Posterior vena cava (tissue), 2 donors: Measurements from ENCODE around the gene TAF12. TPM values are rescaled to one million over a fixed set of nuclear protein-coding genes. Genes with fewer than 3 reads are reported as not detected.
"Not testable (repeated sequence)": the region's sequence is repeated elsewhere in the genome, so short reads cannot be mapped to it uniquely, and the experiment has no call there.

Experiments used
- DNase-seq: peaks from one replicate; pipeline ENCODE4 v3.0.0-alpha.2; 2020; ENCODE audit warnings: low spot score
- intact Hi-C, 2 donors: fragments of 100-400 bp; cut with DNase I; formaldehyde crosslinking; loops; one replicate each; pipeline versions ENCODE4 v1.14.1 to v1.14.2; 2022 to 2023
- total RNA-seq, 2 donors: library from RNA; stranded (reverse); fragmentation: NEBNext Ultra II Directional; extraction: Animal tissue kit (Norgen Biotek cat#: 25700); gene quantifications; one replicate each; pipeline ENCODE4 v1.2.1, GENCODE V29; 2021
- donor health status: DM: yes; HTN: yes; CAD: no.
- donor health status: DM: yes; HTN: yes; CAD: no.

TAF12 gene
- total RNA-seq, 2 donors from 2014 or later = 14.9 to 16.5 TPM

DNA sequence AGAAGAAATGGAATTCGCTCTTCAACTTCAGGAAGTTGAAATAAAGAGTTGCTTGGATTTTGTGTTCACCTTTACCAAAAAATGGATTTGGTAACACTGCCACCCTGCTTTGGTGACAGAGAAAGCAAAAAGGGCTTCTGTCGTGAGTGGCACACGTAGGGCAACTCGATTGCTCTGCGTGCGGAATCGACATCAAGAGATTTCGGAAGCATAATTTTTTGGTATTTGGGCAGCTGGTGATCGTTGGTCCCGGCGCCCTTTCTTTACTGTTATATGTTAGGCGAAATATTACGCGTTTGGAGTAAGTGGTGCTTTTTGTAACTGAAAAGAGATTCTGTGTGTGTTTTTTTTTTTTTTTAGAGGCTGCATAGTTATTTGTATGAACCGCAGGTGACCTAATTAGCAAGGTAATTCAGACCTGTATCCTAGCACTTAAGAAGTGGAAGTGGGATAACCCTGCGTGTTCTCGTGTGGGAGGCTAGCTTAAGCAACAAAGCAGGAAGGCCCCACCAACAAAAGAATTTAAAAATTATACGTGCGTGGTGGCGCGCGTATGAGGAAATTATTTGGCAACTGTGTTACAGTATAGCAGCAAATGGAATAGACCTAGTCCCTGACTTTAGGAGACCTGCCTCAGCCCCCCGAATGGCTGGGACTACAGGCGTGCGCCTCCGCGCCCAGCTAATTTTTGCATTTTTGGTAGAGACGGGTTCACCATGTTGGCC is 5.8 kb upstream of the TAF12 start, which contains the start of gene RNU11:
TSS of gene RNU11 (plus strand) at position 127 of the 725 bp plus-strand sequence.
- intact Hi-C loops = no loop called here
- peak; percentile 93 for DNase-seq

DNA sequence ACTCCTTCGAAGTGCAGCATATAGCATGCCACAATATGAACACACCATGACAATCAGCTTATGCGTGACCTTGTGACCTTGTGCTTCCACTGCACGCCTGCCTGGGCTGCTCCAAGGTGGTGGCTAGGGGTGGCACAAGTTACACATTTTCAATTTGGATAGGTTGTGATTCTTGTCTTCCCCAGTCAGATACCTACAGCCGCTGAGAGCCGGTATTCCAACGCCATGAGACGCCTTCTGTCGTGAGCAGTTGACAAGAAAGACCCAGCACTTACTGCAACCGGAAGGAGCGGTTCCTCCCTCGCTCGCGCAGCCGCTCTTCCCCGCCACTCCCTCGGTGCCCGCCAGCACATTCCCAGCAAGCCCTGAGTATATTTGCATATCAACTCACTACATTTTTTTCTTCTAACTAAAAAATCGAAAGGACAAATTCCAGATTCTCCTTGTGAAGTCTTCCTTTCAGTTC is 5.2 kb upstream of the TAF12 start:
- intact Hi-C loops = no loop called here

DNA sequence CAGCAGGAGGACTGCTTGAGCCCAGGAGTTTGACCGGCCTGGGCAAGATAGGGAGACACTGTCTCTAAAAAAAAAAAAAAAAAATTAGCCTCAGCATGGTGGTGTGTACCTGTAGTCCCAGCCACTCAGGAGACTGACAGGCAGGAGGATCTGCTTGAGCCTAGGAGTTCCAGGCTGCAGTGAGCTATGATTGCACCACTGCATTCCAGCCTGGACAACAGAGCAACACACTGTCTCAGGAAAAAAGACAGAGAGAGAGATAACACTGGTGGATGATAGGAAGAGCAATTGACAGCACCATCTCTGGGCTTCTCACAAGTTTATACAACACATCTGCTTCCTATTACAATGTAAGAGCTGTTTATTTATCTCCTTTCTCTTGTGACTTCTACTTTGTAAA is 3.2 kb upstream of the TAF12 start:
- intact Hi-C loops = no loop called here
- no peak for DNase-seq

More for the DNA sequence above, 5.2 kb upstream of the TAF12 start:
- peak; percentile 98 for DNase-seq

DNA sequence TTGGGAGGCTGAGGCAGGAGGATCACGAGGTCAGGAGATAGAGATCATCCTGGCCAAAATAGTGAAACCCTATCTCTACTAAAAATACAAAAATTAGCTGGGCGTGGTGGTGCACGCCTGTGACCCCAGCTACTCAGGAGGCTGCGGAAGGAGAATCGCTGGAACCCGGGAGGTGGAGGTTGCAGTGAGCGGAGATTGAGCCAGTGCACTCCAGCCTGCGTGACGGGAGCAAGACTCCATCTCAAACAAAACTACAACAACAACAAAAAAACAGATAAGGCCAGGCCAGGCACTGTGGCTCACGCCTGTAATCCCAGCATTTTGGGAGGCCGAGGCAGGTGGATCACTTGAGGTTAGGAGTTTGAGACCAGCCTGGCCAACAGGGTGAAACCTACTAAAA is 2.5 kb upstream of the TAF12 start:
- intact Hi-C loops, DNase-seq: not testable (repeated sequence)

DNA sequence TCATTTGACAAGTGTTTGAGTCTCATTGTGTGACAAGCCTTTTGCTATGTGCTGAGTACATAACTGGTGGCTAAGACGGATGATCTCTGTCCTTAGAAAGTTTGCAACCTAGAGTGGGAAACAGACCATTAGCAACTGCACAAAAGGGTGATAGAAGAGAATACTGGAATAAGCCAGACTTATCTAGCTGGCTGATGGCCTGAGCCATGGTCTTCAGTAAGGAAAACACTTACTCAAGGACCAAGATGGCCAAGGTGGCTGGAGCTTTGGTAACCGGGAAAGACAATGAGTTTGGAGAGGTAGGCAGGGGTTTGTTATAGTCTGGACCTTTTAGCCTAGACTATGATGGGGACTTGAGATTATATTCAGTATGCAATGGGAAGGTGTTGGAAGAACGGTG is 1.6 kb upstream of the TAF12 start:
- no peak for DNase-seq
- intact Hi-C loops = no loop called here

DNA sequence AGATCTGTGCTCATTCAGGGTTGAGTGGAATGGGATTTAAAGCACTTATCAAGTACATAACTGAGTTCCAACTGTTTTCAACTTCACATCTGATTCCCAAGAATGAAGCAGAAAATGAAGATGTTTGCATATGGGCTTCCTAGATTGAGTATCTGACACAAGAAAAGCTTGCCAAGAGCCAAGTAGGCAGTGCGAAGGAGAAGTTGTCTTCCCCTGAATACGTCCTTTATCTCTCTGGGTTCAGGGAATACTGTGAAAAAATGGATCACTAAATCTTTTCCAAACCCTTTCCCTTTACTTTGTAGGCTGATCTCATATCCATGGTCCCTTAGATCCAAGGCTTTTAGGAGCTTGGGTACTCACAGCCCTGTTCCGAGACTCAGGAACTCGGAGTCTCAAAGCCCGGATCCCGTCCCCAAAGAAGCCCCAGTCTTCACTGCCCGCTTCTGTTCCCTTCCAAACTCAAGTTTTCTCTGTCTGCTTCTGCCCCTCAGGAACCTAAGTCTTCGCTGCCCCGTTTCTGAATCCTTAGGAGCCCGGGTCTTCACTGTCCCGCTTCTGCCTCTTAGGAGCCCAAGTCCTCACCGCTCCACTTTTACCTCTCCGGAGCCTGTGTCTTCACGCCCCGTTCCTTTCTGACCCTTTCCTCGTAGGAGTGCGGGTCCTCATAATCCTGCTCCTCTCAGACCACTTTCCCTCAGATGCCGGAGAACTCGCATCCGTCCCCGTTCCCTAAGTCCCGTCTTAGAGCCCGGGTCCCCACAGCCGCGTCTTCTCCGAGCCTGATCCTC is 616 bp downstream of the TAF12 start:
- intact Hi-C loops = no loop called here

DNA sequence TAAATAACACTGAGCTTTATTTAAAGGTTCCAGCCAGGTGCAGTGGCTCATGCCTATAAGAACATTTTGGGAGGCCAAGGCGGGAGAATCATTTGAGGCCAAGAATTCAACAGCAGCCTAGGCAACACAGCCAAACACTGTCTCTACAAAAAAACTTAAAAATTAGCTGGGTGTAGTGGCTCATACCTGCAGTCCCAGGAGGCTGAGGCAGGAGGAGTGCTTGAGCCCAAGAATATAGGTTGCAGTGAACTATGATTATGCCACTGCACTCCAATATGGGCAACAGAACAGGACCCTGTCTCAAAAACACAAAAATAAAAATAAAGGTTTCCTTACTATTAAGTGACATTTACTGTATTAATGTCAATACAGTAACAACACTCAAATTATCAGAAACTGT is 2.1 kb downstream of the TAF12 start:
- no peak for DNase-seq
- intact Hi-C loops = no loop called here

More for the DNA sequence above, 616 bp downstream of the TAF12 start:
- no peak for DNase-seq

DNA sequence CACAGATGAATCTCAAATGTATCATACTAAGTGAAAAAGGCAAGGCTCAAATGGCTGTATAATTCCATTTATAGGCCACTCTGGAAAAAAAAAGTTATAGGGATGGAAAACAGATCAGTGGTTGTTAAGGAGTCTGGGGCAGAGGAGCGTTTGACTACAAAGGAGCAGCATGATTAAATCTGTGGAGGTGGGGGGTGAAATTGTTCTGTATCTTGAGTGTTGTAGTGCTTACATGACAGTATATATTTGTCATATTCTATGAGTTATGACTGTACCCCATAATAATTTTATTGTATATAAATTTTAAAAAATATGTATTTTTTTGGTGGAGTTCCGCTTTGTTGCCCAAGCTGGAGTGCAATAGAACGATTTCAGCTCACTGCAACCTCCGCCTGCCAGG is 10.3 kb downstream of the TAF12 start:
- no peak for DNase-seq
- intact Hi-C loops = no loop called here

DNA sequence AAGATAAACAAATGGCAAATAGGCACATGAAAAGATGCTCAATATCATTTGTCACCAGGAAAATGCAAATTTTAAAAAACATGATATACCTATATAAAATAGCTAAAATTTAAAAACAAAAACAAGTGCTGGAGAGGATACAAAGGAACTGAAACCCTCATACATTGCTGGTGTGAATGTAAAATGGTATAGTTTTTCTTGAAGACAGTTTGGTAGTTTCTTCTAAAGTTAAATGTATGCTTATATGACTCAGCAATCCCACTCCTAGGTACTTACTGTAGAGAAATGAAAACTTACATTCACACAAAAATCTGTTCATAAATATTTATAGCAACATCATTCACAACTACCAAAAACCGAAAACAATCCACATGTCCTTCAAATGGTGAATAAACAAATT is 11.2 kb downstream of the TAF12 start:
- intact Hi-C loops = no loop called here
- no peak for DNase-seq

DNA sequence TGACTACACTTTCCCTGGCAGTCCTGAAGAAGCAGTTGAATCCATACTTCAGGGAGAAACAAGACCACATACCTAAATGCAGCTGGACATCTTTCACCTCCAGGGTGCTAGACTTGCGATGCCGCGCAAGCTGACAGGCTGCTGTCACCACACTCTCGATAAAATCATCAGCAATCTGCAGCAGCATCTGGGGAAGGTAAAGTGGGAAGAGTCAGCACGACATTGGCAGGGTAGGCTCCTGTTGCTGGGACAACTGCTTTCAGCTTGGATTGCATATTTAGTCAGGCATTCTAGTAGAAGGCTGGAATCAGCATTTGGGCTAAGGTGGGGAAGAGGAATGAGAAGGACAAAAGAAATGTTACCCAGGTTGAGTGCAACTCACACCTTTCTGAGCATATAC is 29.7 kb downstream of the TAF12 start:
- intact Hi-C loops = no loop called here
- no peak for DNase-seq

DNA sequence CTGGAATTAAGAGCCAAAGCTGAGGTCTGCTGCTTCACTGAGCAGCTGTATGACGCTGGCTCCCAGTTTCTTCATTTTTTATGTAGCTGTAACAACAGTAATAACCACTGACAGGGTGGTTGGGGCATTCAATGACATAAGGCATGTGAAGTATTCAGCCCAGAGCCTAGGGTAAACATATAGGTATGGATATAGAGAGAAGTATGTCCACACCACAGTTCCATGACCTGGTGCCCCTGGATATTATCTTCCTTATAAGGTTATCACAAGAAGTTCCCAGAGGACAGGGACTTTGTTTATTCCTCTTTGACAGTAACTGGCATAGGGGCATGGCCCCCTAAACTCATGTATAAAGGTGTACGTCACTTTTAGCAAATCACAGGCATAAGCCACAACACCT is 36.1 kb downstream of the TAF12 start:
- DNase-seq = no peak
- intact Hi-C loops = loop anchor here in 1 of 2 donors (5.0 kb wide), 1 partner anchor 74 kb away; no protein-coding TSS in a partner anchor

DNA sequence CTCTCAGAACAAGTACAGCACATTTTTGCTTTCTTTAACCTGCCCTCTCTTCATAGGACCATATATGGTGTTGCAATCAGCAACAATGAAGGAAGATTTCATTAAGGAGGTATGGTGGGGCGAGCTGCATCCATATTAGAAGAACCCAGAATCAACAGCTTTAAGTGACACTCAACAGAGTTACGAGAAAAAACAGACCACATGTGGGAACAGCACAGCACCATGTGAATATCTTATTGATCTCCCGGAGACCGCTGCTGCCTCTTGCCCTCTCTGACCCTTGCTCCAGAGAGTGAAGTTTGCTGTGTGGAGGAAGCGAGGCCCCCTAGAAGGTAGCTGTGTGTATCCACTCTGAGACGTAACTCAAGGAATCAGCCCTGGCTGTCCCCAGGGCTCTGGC is 37.9 kb downstream of the TAF12 start:
- intact Hi-C loops = loop anchor here (5.0 kb wide), 2 partner anchors 73 to 88 kb away; no protein-coding TSS in a partner anchor
- DNase-seq = no peak

DNA sequence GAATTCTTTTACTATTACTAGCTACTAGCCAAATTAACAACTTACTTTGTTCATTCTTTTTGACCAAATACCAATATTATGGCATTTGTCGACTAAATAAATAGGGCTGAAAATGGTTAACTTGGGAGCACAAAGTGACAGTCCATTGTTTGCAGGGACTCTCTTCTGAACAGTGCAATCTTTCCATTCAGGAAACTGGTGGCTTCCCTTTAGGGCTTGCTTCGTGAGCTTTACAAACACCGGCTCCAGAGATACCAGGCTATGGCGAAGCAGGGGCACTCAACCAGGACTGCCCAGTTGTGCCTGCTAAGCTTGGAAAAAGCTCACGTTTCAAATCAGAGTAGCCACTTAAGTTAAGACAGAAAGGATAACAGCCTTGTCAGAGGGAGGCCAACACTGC is 38.5 kb downstream of the TAF12 start:
- DNase-seq = no peak
- intact Hi-C loops = loop anchor here (5.0 kb wide), 1 partner anchor 87 kb away; no protein-coding TSS in a partner anchor

DNA sequence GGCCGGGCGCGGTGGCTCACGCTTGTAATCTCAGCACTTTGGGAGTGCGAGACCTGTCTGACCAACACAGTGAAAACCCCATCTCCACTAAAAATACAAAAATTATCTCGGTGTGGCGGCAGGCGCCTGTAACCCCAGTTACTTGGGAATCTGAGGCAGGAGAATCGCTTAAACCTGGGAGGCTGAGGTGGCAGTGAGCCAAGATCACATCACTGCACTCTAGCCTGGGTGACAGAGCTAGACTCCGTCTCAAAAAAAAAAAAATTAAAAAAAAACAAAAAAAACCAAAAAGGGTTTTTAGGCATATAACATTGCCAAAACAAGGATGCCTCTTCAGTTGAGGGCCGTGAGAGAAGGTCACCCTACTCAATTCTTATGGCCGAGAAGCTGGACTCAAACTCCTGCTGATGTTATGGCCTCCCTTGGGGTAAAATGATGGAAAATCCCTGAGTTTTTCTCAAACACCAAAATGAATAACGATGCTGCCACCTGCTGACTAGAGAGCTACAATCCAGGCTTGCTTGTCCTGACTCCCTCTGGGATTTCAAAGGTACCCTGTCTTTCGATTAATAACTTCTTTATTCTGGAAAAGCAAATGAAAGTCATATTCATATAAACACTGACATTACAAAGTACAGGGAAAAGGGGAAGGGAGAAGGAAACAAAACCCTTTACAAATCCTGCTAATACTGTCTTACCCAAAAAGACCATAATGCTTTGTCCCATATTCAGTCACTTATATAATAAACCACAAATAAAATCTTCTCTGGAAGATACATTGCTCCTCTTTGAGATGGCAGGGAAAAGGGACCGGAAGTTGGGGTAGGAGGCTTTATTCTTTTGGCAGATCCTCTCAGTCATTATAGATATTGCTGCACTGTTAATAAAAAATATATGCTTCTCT is 40.1 kb downstream of the TAF12 start:
- intact Hi-C loops = loop anchor here (5.0 kb wide), 1 partner anchor 85 kb away; no protein-coding TSS in a partner anchor
- no peak for DNase-seq

DNA sequence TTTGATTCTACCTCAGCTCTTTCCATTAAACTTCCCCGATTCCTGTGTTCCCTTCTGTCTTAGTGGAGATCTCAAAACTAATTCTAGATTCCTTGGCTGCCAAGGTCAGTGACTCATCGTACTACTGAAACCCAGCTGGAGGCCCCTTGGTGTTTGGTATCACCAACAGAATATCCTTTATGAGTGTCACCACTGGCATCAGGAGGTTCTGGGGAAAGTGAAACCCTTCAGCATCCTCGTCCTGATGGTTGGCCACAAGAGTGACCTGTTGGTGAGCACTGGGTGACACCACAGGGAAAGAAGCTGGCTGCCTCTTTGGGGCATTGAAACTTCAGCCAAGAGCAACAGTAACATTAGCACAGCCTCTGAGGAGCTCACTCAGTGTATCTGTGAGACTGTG is 41.2 kb downstream of the TAF12 start:
- intact Hi-C loops = loop anchor here (5.0 kb wide), 1 partner anchor 84 kb away; no protein-coding TSS in a partner anchor
- DNase-seq = no peak

DNA sequence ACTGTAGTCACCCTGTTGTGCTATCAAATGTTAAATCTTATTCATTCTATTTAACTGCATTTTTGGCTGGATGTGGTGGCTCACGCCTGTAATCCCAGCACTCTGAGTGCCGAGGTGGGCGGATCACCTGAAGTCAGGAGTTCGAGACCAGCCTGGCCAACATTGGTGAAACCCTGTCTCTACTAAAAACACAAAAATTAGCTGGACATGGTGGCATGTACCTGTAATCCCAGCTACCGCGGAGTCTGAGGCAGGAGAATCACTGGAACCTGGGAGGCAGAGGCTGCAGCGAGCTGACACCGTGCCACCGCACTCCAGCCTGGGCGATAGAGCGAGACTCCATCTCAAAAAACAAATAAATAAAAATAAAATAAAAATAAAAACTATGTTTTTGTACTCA is 46.6 kb downstream of the TAF12 start:
- DNase-seq = not testable (repeated sequence)

DNA sequence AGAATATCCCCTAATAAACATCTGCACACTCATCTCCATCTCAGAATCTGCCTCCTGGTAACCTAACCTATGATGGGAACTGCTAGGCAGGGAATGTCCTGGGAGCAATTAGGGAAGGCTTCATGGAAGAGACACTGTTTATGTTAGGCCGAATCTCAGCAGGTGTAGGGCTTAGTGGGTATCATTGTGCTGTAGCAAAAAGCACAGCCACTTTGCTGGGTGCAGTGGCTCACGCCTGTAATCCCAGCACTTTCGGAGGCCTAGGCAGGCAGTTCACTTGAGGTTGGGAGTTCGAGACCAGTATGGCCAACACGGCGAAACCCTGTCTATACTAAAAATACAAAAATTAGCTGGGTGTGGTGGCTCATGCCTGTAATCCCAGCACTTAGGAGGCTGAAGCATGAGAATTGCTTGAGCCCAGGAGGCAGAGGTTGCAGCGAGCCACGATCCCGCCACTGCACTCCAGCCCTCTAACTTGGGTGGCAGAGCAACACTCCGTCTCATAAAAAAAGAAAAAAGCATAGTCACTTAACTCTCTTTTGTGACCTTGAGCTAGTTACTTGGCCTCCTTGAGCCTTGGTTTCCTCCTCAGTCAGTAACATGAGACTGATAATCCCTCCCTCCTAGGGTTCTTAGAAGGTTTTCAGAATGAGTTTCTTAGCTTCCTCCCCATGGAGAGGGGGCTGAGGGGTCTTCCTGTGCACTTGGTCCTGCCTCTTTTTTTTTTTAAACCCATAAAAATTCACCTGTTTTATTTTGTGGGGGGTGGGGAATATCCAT is 47.3 kb downstream of the TAF12 start:
- no peak for DNase-seq
- intact Hi-C loops = no loop called here

More for the DNA sequence above, 46.6 kb downstream of the TAF12 start:
- intact Hi-C loops = not testable (repeated sequence)

DNA sequence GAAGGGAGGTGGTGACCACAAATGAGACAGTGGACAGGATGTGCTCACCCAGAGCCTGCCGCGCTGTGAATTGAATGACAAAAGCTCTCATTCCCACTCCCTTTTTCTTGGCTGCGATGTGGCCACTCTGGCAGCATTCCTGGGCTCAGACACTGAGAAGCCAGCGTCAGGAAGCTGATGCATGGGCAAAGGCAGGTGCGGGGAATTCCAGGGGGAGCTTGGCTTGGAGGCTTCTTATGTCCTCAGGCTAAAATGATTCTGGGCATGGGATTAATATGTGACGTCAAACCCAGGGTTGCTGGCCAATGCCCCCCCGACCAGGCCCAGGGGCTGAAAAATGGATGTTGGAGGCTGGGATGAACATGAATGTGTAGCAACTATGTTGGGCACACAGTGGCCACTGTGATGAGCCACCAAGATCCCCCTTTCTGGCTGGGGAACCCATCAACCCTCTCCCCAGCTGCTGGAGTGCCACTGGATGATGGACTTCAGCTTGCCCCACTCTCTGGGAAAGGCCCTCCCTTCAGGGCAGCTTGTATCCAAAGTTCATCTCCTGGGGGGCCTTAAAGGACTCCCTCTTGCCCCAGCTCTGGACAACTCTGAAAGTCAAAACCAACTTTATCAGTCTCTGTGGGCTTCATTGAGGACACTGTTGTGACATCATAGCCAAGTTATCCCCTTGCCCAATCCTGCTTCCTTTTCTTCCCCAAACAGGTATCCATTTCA is 48.0 kb downstream of the TAF12 start:
- DNase-seq, intact Hi-C loops: not testable (repeated sequence)
